Neutrophil (primary cell): ENCODE data around the gene MLXIPL.

Experiments
- H3K27ac ChIP-seq: fragments of 200-600 bp; sonication (generic); 2 replicates; pipeline ENCODE4 v1.5.1; 2016; ENCODE audit warnings: mild to moderate bottlenecking, moderate library complexity
- H3K27me3 ChIP-seq: fragments of 200-600 bp; sonication (generic); 2 replicates; pipeline ENCODE4 v1.6.0; 2016; ENCODE audit warnings: mild to moderate bottlenecking
- H3K36me3 ChIP-seq: fragments of 200-600 bp; sonication (generic); 2 replicates; pipeline ENCODE4 v1.5.1; 2017
- H3K4me1 ChIP-seq, 2 experiments: fragments of 200-600 bp in 1 of 2; sonication (generic) in 1 of 2; 1 replicate in 1 of 2; 2 replicates in 1 of 2; pipeline versions ENCODE4 v1.5.1 to v1.6.1; 2013 to 2016; ENCODE audit warnings: low read depth in 1 of 2, low read length in 1 of 2, mild to moderate bottlenecking in 1 of 2, moderate library complexity in 1 of 2; ENCODE audit not compliant: control insufficient read depth in 1 of 2, insufficient read depth in 1 of 2
- H3K4me3 ChIP-seq, 2 experiments: fragments of 200-600 bp in 1 of 2; sonication (generic) in 1 of 2; 1 replicate in 1 of 2; 2 replicates in 1 of 2; pipeline ENCODE4 v1.5.1; 2013 to 2016; ENCODE audit warnings: low read depth in 1 of 2, low read length in 1 of 2, mild to moderate bottlenecking in 1 of 2, moderate library complexity in 1 of 2
- H3K9me3 ChIP-seq: fragments of 200-600 bp; sonication (generic); 2 replicates; pipeline ENCODE4 v1.5.1; 2016
- CTCF ChIP-seq: fragments of 200-600 bp; sonication (generic); IDR thresholded peaks from 2 replicates; pipeline ENCODE4 v1.5.1; 2016; ENCODE audit warnings: antibody characterized with exemption

The MLXIPL gene

DNA sequence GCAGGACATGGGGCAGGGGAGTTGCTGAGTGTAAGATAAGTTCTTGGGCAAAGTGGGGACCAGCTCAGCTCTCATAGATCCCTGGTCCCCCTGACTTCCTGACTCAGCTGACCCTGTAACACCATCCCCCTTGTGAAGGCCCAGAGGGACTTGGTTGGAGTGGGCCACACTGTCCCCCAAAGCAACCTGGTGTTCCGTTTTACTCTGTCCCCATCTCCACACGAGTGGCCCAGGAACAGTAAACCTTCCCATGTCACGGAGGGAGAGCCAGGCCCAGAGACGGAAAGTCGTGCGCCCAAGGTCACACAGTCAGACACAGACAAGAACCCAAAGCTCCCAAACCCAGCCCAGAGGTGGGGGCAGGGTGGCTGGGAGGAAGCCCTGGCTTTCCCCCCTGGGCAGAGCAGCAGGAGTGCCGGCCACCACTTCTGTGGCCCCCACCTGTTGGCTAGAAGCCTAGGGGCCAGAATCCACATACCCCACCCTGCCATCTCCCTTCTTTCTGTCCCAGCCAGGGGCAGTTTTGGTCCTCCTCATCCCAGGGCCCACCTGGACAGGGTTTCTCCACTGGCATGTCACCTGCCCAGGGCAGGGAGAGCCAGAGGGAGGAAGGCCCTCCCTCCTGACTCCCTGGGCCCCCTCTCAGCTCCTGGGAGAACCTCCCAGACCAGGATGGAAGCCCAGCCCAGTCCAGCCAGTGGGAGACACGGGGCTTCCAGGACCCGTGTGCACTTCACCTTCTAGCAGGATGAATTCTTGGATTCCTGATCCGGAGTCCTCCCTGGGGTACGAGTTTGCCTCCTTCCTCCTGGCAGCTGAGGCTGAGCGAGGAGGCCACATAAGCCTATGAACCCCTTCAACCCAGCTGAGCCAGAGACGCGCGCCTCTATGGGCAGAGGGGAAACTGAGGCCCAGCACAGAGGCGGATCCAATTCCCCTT lies 22.7 kb upstream of the MLXIPL start:
- no peak for TF ChIP-seq CTCF
- no peaks in the 10 kb centered on the region for H3K36me3 ChIP-seq

GRCh38 chr7:73645643-73646174 lies 21.4 kb upstream of the MLXIPL start:
- Histone ChIP-seq H3K36me3 (no peaks in the 10 kb centered on the region), H3K27me3 (peaks cover 82% of the 10 kb centered on the region), H3K9me3 (peaks cover 13% of the 10 kb centered on the region), H3K27ac (no peak overlapping the region), H3K4me3 (no peak overlapping the region), H3K4me1 (no peaks in the 10 kb centered on the region)
- no peak for TF ChIP-seq CTCF

More for the DNA sequence above, 22.7 kb upstream of the MLXIPL start:
- Histone ChIP-seq H3K9me3 (no peaks in the 10 kb centered on the region), H3K27me3 (peaks cover 94% of the 10 kb centered on the region), H3K4me3 (no peak overlapping the region), H3K27ac (no peak overlapping the region), H3K4me1 (no peaks in the 10 kb centered on the region)

GRCh38 chr7:73644688-73645286 lies 20.5 kb upstream of the MLXIPL start:
- Histone ChIP-seq H3K27me3 (peaks cover 73% of the 10 kb centered on the region), H3K9me3 (peaks cover 13% of the 10 kb centered on the region), H3K4me1 (no peaks in the 10 kb centered on the region), H3K27ac (no peak overlapping the region), H3K36me3 (no peaks in the 10 kb centered on the region), H3K4me3 (no peak overlapping the region)
- TF ChIP-seq CTCF, result no peak

DNA sequence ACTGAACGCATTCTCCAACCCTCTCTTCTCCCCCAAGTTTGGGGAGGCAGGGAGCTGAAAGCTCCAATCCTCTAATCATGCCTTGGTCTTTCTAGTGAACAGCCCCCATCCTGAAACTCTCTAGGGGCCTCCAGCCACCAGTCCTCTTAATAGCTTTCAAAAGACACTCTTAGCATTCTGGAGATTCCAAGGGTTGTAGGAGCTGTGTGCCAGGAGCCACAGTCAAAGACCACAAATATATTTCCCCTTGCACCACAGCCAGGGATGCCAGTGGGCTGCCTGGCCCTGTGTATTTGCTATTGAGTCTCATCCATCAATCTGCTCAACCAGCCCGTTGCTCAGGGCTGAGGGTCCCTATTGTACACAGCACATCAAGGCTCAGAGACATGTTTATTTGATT lies 18.5 kb upstream of the MLXIPL start:
- no peaks in the 10 kb centered on the region for H3K4me1 ChIP-seq
- H3K9me3 ChIP-seq, result peaks cover 13% of the 10 kb centered on the region
- peaks cover 53% of the 10 kb centered on the region for H3K27me3 ChIP-seq
- H3K36me3 ChIP-seq, result no peaks in the 10 kb centered on the region
- H3K4me3 ChIP-seq, result no peak overlapping the region
- no peak overlapping the region for H3K27ac ChIP-seq
- TF ChIP-seq CTCF, result no peak

GRCh38 chr7:73638911-73639310 lies 14.6 kb upstream of the MLXIPL start:
- Histone ChIP-seq H3K36me3 (no peaks in the 10 kb centered on the region), H3K9me3 (peaks cover 13% of the 10 kb centered on the region), H3K27me3 (peaks cover 32% of the 10 kb centered on the region), H3K4me1 (no peaks in the 10 kb centered on the region), H3K4me3 (no peak overlapping the region), H3K27ac (no peak overlapping the region)
- TF ChIP-seq CTCF, result no peak
